SU-DHL-6 (cell line): ENCODE measurements around the gene MGST1.

ENCODE experiments used
- H2AFZ ChIP-seq: fragments of 200-600 bp; sonication (generic); 2 replicates; pipeline ENCODE4 v1.6.1; 2014; ENCODE audit warnings: low read depth, mild to moderate bottlenecking, moderate library complexity, mixed read lengths, antibody characterized with exemption, low read length; ENCODE audit not compliant: severe bottlenecking
- H3F3A ChIP-seq: fragments of 200-600 bp; shearing (Covaris generic); 2 replicates; pipeline ENCODE4 v1.6.0; 2016; ENCODE audit warnings: antibody characterized with exemption, mild to moderate bottlenecking; ENCODE audit not compliant: insufficient read depth
- H3K27ac ChIP-seq: fragments of 200-600 bp; sonication (generic); 2 replicates; pipeline ENCODE4 v1.5.1; 2016; ENCODE audit warnings: low read depth, mild to moderate bottlenecking, low read length, moderate library complexity, mixed read lengths
- H3K27me3 ChIP-seq: fragments of 200-600 bp; sonication (generic), shearing (Covaris generic); 2 replicates; pipeline ENCODE4 v1.6.0; 2014; ENCODE audit warnings: mild to moderate bottlenecking, low read length
- H3K36me3 ChIP-seq: fragments of 200-600 bp; sonication (generic); 2 replicates; pipeline ENCODE4 v1.6.1; 2014; ENCODE audit warnings: mild to moderate bottlenecking, low read length, mixed read lengths
- H3K4me2 ChIP-seq: fragments of 300-600, 200-600 bp; shearing (Covaris generic), sonication (generic); 2 replicates; pipeline ENCODE4 v1.6.0; 2014; ENCODE audit warnings: low read length, low read depth, mild to moderate bottlenecking; ENCODE audit not compliant: poor library complexity, severe bottlenecking
- H3K4me3 ChIP-seq: fragments of 200-600 bp; sonication (generic); 2 replicates; pipeline ENCODE4 v1.5.1; 2014; ENCODE audit warnings: antibody characterized with exemption, low read length, mild to moderate bottlenecking, mixed read lengths; ENCODE audit not compliant: insufficient read depth, poor library complexity, severe bottlenecking
- H3K79me2 ChIP-seq: fragments of 200-600 bp; sonication (generic); 2 replicates; pipeline ENCODE4 v1.6.1; 2014; ENCODE audit warnings: mild to moderate bottlenecking, low read length, moderate library complexity; ENCODE audit not compliant: insufficient read depth
- H3K9ac ChIP-seq: fragments of 200-600 bp; sonication (generic); 2 replicates; pipeline ENCODE4 v1.7.0; 2014; ENCODE audit warnings: mild to moderate bottlenecking, low read length
- H3K9me2 ChIP-seq: fragments of 200-600 bp; sonication (generic); replicated peaks from 2 replicates; pipeline ENCODE4 v1.6.1; 2014; ENCODE audit warnings: low read length; ENCODE audit not compliant: insufficient read depth
- H3K9me3 ChIP-seq: fragments of 200-600 bp; sonication (generic); 2 replicates; pipeline ENCODE4 v1.6.1; 2014; ENCODE audit warnings: low read length, mixed read lengths; ENCODE audit not compliant: insufficient read depth
- H4K20me1 ChIP-seq: fragments of 200-600 bp; sonication (generic); 2 replicates; pipeline ENCODE4 v1.6.1; 2014; ENCODE audit warnings: low read depth, mild to moderate bottlenecking, antibody characterized with exemption, low read length, moderate library complexity, mixed read lengths
- CTCF ChIP-seq: fragments of 200-600 bp; sonication (generic); IDR thresholded peaks from one replicate; pipeline ENCODE4 v1.5.1; 2017; ENCODE audit warnings: antibody characterized with exemption, mild to moderate bottlenecking, low read length, moderate library complexity; ENCODE audit not compliant: insufficient read depth, poor library complexity, severe bottlenecking
- EZH2phosphoT487 ChIP-seq: fragments of 200-600 bp; sonication (generic), shearing (Covaris generic); conservative IDR thresholded peaks from 2 replicates; pipeline ENCODE4 v1.6.1; 2018; ENCODE audit warnings: mild to moderate bottlenecking, antibody characterized with exemption, low read length, moderate library complexity, mixed read lengths

The MGST1 gene

GRCh38 chr12:16330560-16330959 lies 16.9 kb upstream of the MGST1 start:
- Histone ChIP-seq H3K9me2 (no peaks in the 10 kb centered on the region), H3K79me2 (no peaks in the 10 kb centered on the region), H3K9ac (no peak overlapping the region), H3K9me3 (no peaks in the 10 kb centered on the region; the same call in 1 of the 2 replicates), H4K20me1 (no peaks in the 10 kb centered on the region), H3K4me3 (no peak overlapping the region), H2AFZ (no peak overlapping the region), H3K27me3 (no peaks in the 10 kb centered on the region), H3K27ac (no peak overlapping the region), H3K4me2 (no peak overlapping the region), H3F3A (no peaks in the 10 kb centered on the region), H3K36me3 (no peaks in the 10 kb centered on the region)
- TF ChIP-seq CTCF (no peak), EZH2phosphoT487 (no peak)

- H3K27ac ChIP-seq: no peak overlapping the region
- H3K9me2 ChIP-seq: no peaks in the 10 kb centered on the region
- H3F3A ChIP-seq: no peaks in the 10 kb centered on the region
- no peak overlapping the region for H3K4me3 ChIP-seq
- no peaks in the 10 kb centered on the region for H3K79me2 ChIP-seq
- no peaks in the 10 kb centered on the region for H3K27me3 ChIP-seq
- TF ChIP-seq CTCF (no peak), EZH2phosphoT487 (no peak)
- no peaks in the 10 kb centered on the region for H4K20me1 ChIP-seq
- H2AFZ ChIP-seq: no peak overlapping the region
- H3K9me3 ChIP-seq: no peaks in the 10 kb centered on the region; the same call in 1 of the 2 replicates
- H3K36me3 ChIP-seq: no peaks in the 10 kb centered on the region
- H3K9ac ChIP-seq: no peak overlapping the region
- H3K4me2 ChIP-seq: no peak overlapping the region
Observed at GRCh38 chr12:16331998-16332397, 15.4 kb upstream of the MGST1 start.

GRCh38 chr12:16335838-16336237 lies 11.6 kb upstream of the MGST1 start:
- Histone ChIP-seq H4K20me1 (no peaks in the 10 kb centered on the region), H3F3A (no peaks in the 10 kb centered on the region), H3K9me2 (no peaks in the 10 kb centered on the region), H3K4me2 (no peak overlapping the region), H3K27ac (no peak overlapping the region), H3K36me3 (no peaks in the 10 kb centered on the region), H3K9ac (no peak overlapping the region), H3K27me3 (no peaks in the 10 kb centered on the region), H3K9me3 (no peaks in the 10 kb centered on the region), H3K4me3 (no peak overlapping the region), H2AFZ (no peak overlapping the region), H3K79me2 (no peaks in the 10 kb centered on the region)
- TF ChIP-seq EZH2phosphoT487: no peak
- TF ChIP-seq CTCF: no peak

- TF ChIP-seq EZH2phosphoT487 (no peak), CTCF (no peak)
- no peak overlapping the region for H3K4me3 ChIP-seq
- H3K9me2 ChIP-seq: no peaks in the 10 kb centered on the region
- no peaks in the 10 kb centered on the region for H4K20me1 ChIP-seq
- H3K79me2 ChIP-seq: no peaks in the 10 kb centered on the region
- H3K36me3 ChIP-seq: no peaks in the 10 kb centered on the region
- no peak overlapping the region for H3K4me2 ChIP-seq
- no peak overlapping the region for H3K27ac ChIP-seq
- H3K9me3 ChIP-seq: no peaks in the 10 kb centered on the region
- no peak overlapping the region for H2AFZ ChIP-seq
- H3F3A ChIP-seq: no peaks in the 10 kb centered on the region
- no peak overlapping the region for H3K9ac ChIP-seq
- no peaks in the 10 kb centered on the region for H3K27me3 ChIP-seq
Observed at GRCh38 chr12:16344269-16344668, 3.2 kb upstream of the MGST1 start.
